Esophagus squamous epithelium (tissue), 5 donors: ENCODE measurements around the gene GRIK2. TPM values are rescaled to one million over a fixed set of nuclear protein-coding genes. Genes with fewer than 3 reads are reported as not detected.

Source experiments
- DNase-seq: peaks from one replicate; lab custom pipeline; 2025; lab: John Stamatoyannopoulos, UW
- H3K27ac ChIP-seq, 4 donors: fragments of 200-600 bp; sonication (generic); one replicate each; pipeline ENCODE4 v1.5.1; 2016 to 2019; ENCODE audit warnings: mild to moderate bottlenecking in 1 of 4
- H3K27me3 ChIP-seq, 4 donors: fragments of 200-600 bp; sonication (generic); 1 replicate in 3 of 4; 2 replicates in 1 of 4; pipeline versions ENCODE4 v1.5.1 to v1.6.0; 2017 to 2021; ENCODE audit warnings: antibody characterized with exemption in 1 of 4
- H3K36me3 ChIP-seq, 3 donors: fragments of 200-600 bp; sonication (generic); one replicate each; pipeline ENCODE4 v1.5.1; 2016 to 2019
- H3K4me1 ChIP-seq, 3 donors: fragments of 200-600 bp; sonication (generic); one replicate each; pipeline ENCODE4 v1.5.1; 2017 to 2019
- H3K4me3 ChIP-seq, 4 donors: fragments of 200-600 bp; sonication (generic); 1 replicate in 3 of 4; 2 replicates in 1 of 4; pipeline ENCODE4 v1.5.1; 2016 to 2019; ENCODE audit warnings: mild to moderate bottlenecking in 2 of 4, moderate library complexity in 1 of 4
- H3K9me3 ChIP-seq, 3 donors: fragments of 200-600 bp; sonication (generic); one replicate each; pipeline ENCODE4 v1.5.1; 2016 to 2019
- CTCF ChIP-seq, 6 experiments: fragments of 450-650 bp in 4 of 6; fragments of 200-600 bp in 2 of 6; sonication (generic) in 2 of 6; IDR thresholded peaks; one replicate each; pipeline ENCODE4 v1.5.1; 2016 to 2019; ENCODE audit warnings: antibody characterized with exemption in 6 of 6, mild to moderate bottlenecking in 4 of 6, moderate library complexity in 4 of 6
- POLR2A ChIP-seq, 4 donors: fragments of 450-650 bp; IDR thresholded peaks; one replicate each; pipeline ENCODE4 v1.6.1; 2017; ENCODE audit warnings: antibody characterized with exemption in 4 of 4, mild to moderate bottlenecking in 4 of 4, moderate library complexity in 3 of 4
- whole genome bisulfite sequencing, 2 donors: methylation state at CpG; one replicate each; pipeline ENCODE4 v1.1.5; 2018; 5-methylcytosine and 5-hydroxymethylcytosine counted together
- intact Hi-C: fragments of 100-400 bp; cut with DNase I; formaldehyde crosslinking; loops from one replicate; pipeline ENCODE4 v1.15.0; 2022
- total RNA-seq, 4 donors: library from RNA; depleted of rRNA; stranded (reverse); fragments of >200 nt; gene quantifications; one replicate each; pipeline ENCODE4 v1.1.0, GENCODE V29; 2016
- donor health status: DM: yes; HTN: yes; CAD: no.

The GRIK2 gene
- total RNA-seq, 4 donors from 2014 or later: 0.19 TPM; not detected in 3

DNA sequence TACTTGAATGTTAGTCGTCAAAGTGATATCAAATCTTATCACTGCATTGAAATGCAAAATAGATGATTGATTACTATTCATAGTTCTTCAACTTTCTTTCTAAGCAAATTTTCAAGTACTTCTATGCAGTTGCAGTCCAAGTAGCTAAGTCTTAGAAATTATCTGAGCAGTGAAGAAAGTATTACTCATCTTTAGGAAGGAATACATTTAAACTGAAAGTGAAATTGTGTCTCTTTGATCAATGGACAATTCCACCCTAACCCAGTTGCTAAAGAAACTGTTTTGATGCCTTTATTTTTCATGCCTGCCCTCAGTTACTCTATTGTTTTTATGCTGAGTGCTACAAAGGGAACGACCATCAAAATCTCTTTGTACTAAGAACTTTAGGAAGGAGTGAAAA, 337.4 kb downstream of the GRIK2 start:
- no peaks in the 10 kb centered on the region for H3K9me3 ChIP-seq
- no peak for DNase-seq
- TF ChIP-seq POLR2A (IDR thresholded peaks at IDR 0.05): no peak
- no peak for TF ChIP-seq CTCF (IDR thresholded peaks at IDR 0.05)
- no peaks in the 10 kb centered on the region for H3K27me3 ChIP-seq
- H3K27ac ChIP-seq: no peak overlapping the region
- no peaks in the 10 kb centered on the region for H3K4me1 ChIP-seq
- H3K36me3 ChIP-seq: no peaks in the 10 kb centered on the region
- no peak overlapping the region for H3K4me3 ChIP-seq
- 35 to 40% methylated on average over 2 of the region's 2 CpGs for WGBS, 2 donors
- intact Hi-C loops: no loop called here

GRCh38 chr6:101733899-101734298, 340.4 kb downstream of the GRIK2 start:
- TF ChIP-seq CTCF (IDR thresholded peaks at IDR 0.05) (no peak), POLR2A (IDR thresholded peaks at IDR 0.05) (no peak)
- no peaks in the 10 kb centered on the region for H3K4me1 ChIP-seq
- DNase-seq: no peak
- H3K4me3 ChIP-seq: no peak overlapping the region
- intact Hi-C loops: no loop called here
- H3K27ac ChIP-seq: no peak overlapping the region
- no peaks in the 10 kb centered on the region for H3K36me3 ChIP-seq
- no peaks in the 10 kb centered on the region for H3K27me3 ChIP-seq
- H3K9me3 ChIP-seq: no peaks in the 10 kb centered on the region

GRCh38 chr6:101738481-101738880, 345.0 kb downstream of the GRIK2 start:
- Histone ChIP-seq H3K9me3 (no peaks in the 10 kb centered on the region), H3K36me3 (no peaks in the 10 kb centered on the region), H3K27me3 (no peaks in the 10 kb centered on the region), H3K27ac (no peak overlapping the region), H3K4me3 (no peak overlapping the region), H3K4me1 (no peaks in the 10 kb centered on the region)
- intact Hi-C loops: no loop called here
- 73 to 90% methylated on average over 1 of the region's 1 CpG for WGBS, 2 donors
- TF ChIP-seq POLR2A (IDR thresholded peaks at IDR 0.05) (no peak), CTCF (IDR thresholded peaks at IDR 0.05) (no peak)
- DNase-seq: no peak

- WGBS, 2 donors: 58 to 70% methylated on average over 2 of the region's 2 CpGs
- no peak overlapping the region for H3K27ac ChIP-seq
Observed at GRCh38 chr6:101740631-101741030, 347.1 kb downstream of the GRIK2 start.

More at GRCh38 chr6:101740631-101741030, 347.1 kb downstream of the GRIK2 start:
- no peaks in the 10 kb centered on the region for H3K27me3 ChIP-seq
- H3K9me3 ChIP-seq: no peaks in the 10 kb centered on the region
- no peaks in the 10 kb centered on the region for H3K4me1 ChIP-seq
- DNase-seq: no peak
- H3K4me3 ChIP-seq: no peak overlapping the region
- H3K36me3 ChIP-seq: no peaks in the 10 kb centered on the region
- TF ChIP-seq POLR2A (IDR thresholded peaks at IDR 0.05): no peak
- TF ChIP-seq CTCF (IDR thresholded peaks at IDR 0.05): no peak
- intact Hi-C loops: no loop called here
